DND-41 (cell line): ENCODE data around the gene NXPH2.

Source experiments
- EZH2 ChIP-seq: IDR thresholded peaks from 3 replicates; pipeline ENCODE4 v1.6.1; 2012; ENCODE audit warnings: borderline replicate concordance, low read depth, mild to moderate bottlenecking, moderate library complexity, low read length, inconsistent platforms; ENCODE audit not compliant: severe bottlenecking
- TF ChIP-seq, protein P1 (sequence below): IDR thresholded peaks from 2 replicates; pipeline ENCODE4 v1.5.1; 2012; ENCODE audit warnings: borderline replicate concordance, low read length, moderate library complexity, mild to moderate bottlenecking; ENCODE audit not compliant: poor library complexity, severe bottlenecking; ENCODE audit errors: extremely low read depth

DNA sequence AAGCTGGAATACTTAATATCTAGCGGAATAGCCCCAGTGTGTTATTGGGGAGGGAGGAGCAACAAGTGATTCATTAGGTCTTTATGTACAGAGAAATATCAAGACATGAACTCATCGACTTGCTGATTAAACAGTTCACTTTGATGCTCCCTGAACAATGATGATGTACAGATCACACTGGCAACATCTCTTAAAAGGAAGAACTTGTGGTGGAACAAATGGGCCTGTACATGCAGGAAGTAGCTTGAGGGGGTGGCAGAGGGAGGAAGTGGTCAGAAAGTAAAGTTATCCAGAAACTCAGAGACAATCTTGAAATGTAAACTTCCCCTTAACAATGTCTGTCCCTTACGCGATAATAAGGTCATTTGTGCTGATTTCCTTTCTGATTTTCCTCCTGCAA is 90.5 kb downstream of the NXPH2 start:
- TF ChIP-seq, protein P1, sequence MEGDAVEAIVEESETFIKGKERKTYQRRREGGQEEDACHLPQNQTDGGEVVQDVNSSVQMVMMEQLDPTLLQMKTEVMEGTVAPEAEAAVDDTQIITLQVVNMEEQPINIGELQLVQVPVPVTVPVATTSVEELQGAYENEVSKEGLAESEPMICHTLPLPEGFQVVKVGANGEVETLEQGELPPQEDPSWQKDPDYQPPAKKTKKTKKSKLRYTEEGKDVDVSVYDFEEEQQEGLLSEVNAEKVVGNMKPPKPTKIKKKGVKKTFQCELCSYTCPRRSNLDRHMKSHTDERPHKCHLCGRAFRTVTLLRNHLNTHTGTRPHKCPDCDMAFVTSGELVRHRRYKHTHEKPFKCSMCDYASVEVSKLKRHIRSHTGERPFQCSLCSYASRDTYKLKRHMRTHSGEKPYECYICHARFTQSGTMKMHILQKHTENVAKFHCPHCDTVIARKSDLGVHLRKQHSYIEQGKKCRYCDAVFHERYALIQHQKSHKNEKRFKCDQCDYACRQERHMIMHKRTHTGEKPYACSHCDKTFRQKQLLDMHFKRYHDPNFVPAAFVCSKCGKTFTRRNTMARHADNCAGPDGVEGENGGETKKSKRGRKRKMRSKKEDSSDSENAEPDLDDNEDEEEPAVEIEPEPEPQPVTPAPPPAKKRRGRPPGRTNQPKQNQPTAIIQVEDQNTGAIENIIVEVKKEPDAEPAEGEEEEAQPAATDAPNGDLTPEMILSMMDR, result no peak
- no peak for TF ChIP-seq EZH2
